Activated CD8-positive, alpha-beta memory T cell treated with anti-CD3 and anti-CD28 coated beads, Interleukin-2, amount 10 ng/mL, durations not matched to agents 7 days and 5 days (primary cell): Measurements from ENCODE around the gene POLE. TPM values are rescaled to one million over a fixed set of nuclear protein-coding genes. Genes with fewer than 3 reads are reported as not detected.

Experiments used
- ATAC-seq: fragments of 150-1000 bp; cut with Tn5 transposase; one replicate; pipeline ENCODE4 v1.10.0; 2021; ENCODE audit warnings: moderate library complexity
- CTCF ChIA-PET: fragments of 350-600 bp; sonication (Branson Sonifier 250); formaldehyde crosslinking; loops from one replicate; lab custom pipeline; 2021; ENCODE audit warnings: antibody characterized with exemption; lab: Charles Lee
- DNase-seq: peaks from one replicate; pipeline ENCODE4 v3.0.0-alpha.2; 2020
- H3K27ac Mint-ChIP-seq: one replicate; pipeline ENCODE4 v1.8.0; 2021; ENCODE audit warnings: mild to moderate bottlenecking, mixed read lengths
- H3K27me3 Mint-ChIP-seq: one replicate; pipeline ENCODE4 v1.8.0; 2021; ENCODE audit warnings: mixed read lengths
- H3K36me3 Mint-ChIP-seq: one replicate; pipeline ENCODE4 v1.8.0; 2021; ENCODE audit warnings: mild to moderate bottlenecking, mixed read lengths
- H3K4me1 Mint-ChIP-seq: one replicate; pipeline ENCODE4 v1.8.0; 2021; ENCODE audit warnings: mixed read lengths
- H3K4me3 Mint-ChIP-seq: one replicate; pipeline ENCODE4 v1.8.0; 2021; ENCODE audit warnings: mild to moderate bottlenecking, moderate library complexity, mixed read lengths
- H3K9me3 Mint-ChIP-seq: one replicate; pipeline ENCODE4 v1.8.0; 2022; ENCODE audit warnings: low read depth, mixed read lengths
- total RNA-seq, 2 experiments: library from RNA; stranded (reverse); gene quantifications; one replicate each; pipeline ENCODE4 v1.2.3, GENCODE V29; 2021

The POLE gene
- total RNA-seq, 2 experiments from 2014 or later = 170 to 221 TPM

GRCh38 chr12:132724506-132725241 is 37.5 kb upstream of the POLE start:
- CTCF ChIA-PET = no interaction called here
- Mint-ChIP-seq H3K27ac (peak overlapping the region; percentile 4), H3K36me3 (peaks cover 68% of the 10 kb centered on the region), H3K4me3 (no peak overlapping the region), H3K9me3 (peaks cover 1% of the 10 kb centered on the region), H3K4me1 (no peaks in the 10 kb centered on the region), H3K27me3 (no peaks in the 10 kb centered on the region)
- DNase-seq = no peak
- ATAC-seq = no peak

GRCh38 chr12:132723764-132724140 is 36.6 kb upstream of the POLE start:
- no peaks in the 10 kb centered on the region for H3K27me3 Mint-ChIP-seq
- H3K27ac Mint-ChIP-seq = no peak overlapping the region
- no peaks in the 10 kb centered on the region for H3K4me1 Mint-ChIP-seq
- no peaks in the 10 kb centered on the region for H3K9me3 Mint-ChIP-seq
- DNase-seq = no peak
- H3K36me3 Mint-ChIP-seq = peaks cover 71% of the 10 kb centered on the region
- CTCF ChIA-PET = no interaction called here
- no peak for ATAC-seq
- no peak overlapping the region for H3K4me3 Mint-ChIP-seq

GRCh38 chr12:132723015-132723763 is 36.0 kb upstream of the POLE start:
- no peak overlapping the region for H3K27ac Mint-ChIP-seq
- H3K9me3 Mint-ChIP-seq = no peaks in the 10 kb centered on the region
- no peaks in the 10 kb centered on the region for H3K27me3 Mint-ChIP-seq
- no peak for ATAC-seq
- CTCF ChIA-PET = no interaction called here
- H3K36me3 Mint-ChIP-seq = peaks cover 68% of the 10 kb centered on the region
- H3K4me1 Mint-ChIP-seq = no peaks in the 10 kb centered on the region
- DNase-seq = no peak
- H3K4me3 Mint-ChIP-seq = no peak overlapping the region

- no peak for ATAC-seq
- peaks cover 59% of the 10 kb centered on the region for H3K36me3 Mint-ChIP-seq
- CTCF ChIA-PET = no interaction called here
- DNase-seq = no peak
- H3K27ac Mint-ChIP-seq = no peak overlapping the region
- H3K4me3 Mint-ChIP-seq = no peak overlapping the region
- no peaks in the 10 kb centered on the region for H3K4me1 Mint-ChIP-seq
- no peaks in the 10 kb centered on the region for H3K9me3 Mint-ChIP-seq
- H3K27me3 Mint-ChIP-seq = no peaks in the 10 kb centered on the region
Measured at GRCh38 chr12:132720606-132721345, 33.6 kb upstream of the POLE start.

- H3K27ac Mint-ChIP-seq = no peak overlapping the region
Measured at GRCh38 chr12:132719954-132720324, 32.8 kb upstream of the POLE start.

GRCh38 chr12:132719141-132719953 is 32.2 kb upstream of the POLE start:
- DNase-seq (no peak), ATAC-seq (no peak)
- peaks cover 54% of the 10 kb centered on the region for H3K36me3 Mint-ChIP-seq
- H3K4me3 Mint-ChIP-seq = no peak overlapping the region
- no peaks in the 10 kb centered on the region for H3K9me3 Mint-ChIP-seq
- no peak overlapping the region for H3K27ac Mint-ChIP-seq
- no peaks in the 10 kb centered on the region for H3K27me3 Mint-ChIP-seq
- CTCF ChIA-PET = no interaction called here
- H3K4me1 Mint-ChIP-seq = peaks cover 3% of the 10 kb centered on the region

More at GRCh38 chr12:132719954-132720324, 32.8 kb upstream of the POLE start:
- Mint-ChIP-seq H3K4me1 (no peaks in the 10 kb centered on the region), H3K27me3 (no peaks in the 10 kb centered on the region), H3K4me3 (no peak overlapping the region), H3K9me3 (no peaks in the 10 kb centered on the region), H3K36me3 (peaks cover 53% of the 10 kb centered on the region)
- no peak for DNase-seq
- CTCF ChIA-PET = no interaction called here
- no peak for ATAC-seq

- Mint-ChIP-seq H3K36me3 (peaks cover 49% of the 10 kb centered on the region), H3K27me3 (no peaks in the 10 kb centered on the region), H3K9me3 (no peaks in the 10 kb centered on the region), H3K27ac (no peak overlapping the region), H3K4me1 (peaks cover 3% of the 10 kb centered on the region), H3K4me3 (no peak overlapping the region)
- CTCF ChIA-PET = no interaction called here
- ATAC-seq = no peak
- DNase-seq = no peak
Measured at GRCh38 chr12:132718644-132719043, 31.5 kb upstream of the POLE start.

- Mint-ChIP-seq H3K4me3 (no peak overlapping the region), H3K9me3 (no peaks in the 10 kb centered on the region), H3K4me1 (peaks cover 10% of the 10 kb centered on the region), H3K27ac (no peak overlapping the region), H3K36me3 (peaks cover 43% of the 10 kb centered on the region), H3K27me3 (no peaks in the 10 kb centered on the region)
- DNase-seq (no peak), ATAC-seq (no peak)
- CTCF ChIA-PET = no interaction called here
Measured at GRCh38 chr12:132717531-132718387, 30.6 kb upstream of the POLE start.

GRCh38 chr12:132717011-132717410 is 29.9 kb upstream of the POLE start:
- CTCF ChIA-PET = no interaction called here
- no peak overlapping the region for H3K4me3 Mint-ChIP-seq
- no peaks in the 10 kb centered on the region for H3K9me3 Mint-ChIP-seq
- DNase-seq (no peak), ATAC-seq (no peak)
- H3K27ac Mint-ChIP-seq = no peak overlapping the region
- H3K27me3 Mint-ChIP-seq = no peaks in the 10 kb centered on the region
- peaks cover 43% of the 10 kb centered on the region for H3K36me3 Mint-ChIP-seq
- peaks cover 14% of the 10 kb centered on the region for H3K4me1 Mint-ChIP-seq

GRCh38 chr12:132716356-132716755 is 29.2 kb upstream of the POLE start:
- no peak for ATAC-seq
- CTCF ChIA-PET = no interaction called here
- DNase-seq = no peak
- peaks cover 16% of the 10 kb centered on the region for H3K4me1 Mint-ChIP-seq
- H3K27ac Mint-ChIP-seq = no peak overlapping the region
- peaks cover 41% of the 10 kb centered on the region for H3K36me3 Mint-ChIP-seq
- H3K27me3 Mint-ChIP-seq = no peaks in the 10 kb centered on the region
- no peaks in the 10 kb centered on the region for H3K9me3 Mint-ChIP-seq
- H3K4me3 Mint-ChIP-seq = no peak overlapping the region

GRCh38 chr12:132715874-132716273 is 28.7 kb upstream of the POLE start:
- ATAC-seq = no peak
- H3K4me1 Mint-ChIP-seq = peaks cover 16% of the 10 kb centered on the region
- H3K27ac Mint-ChIP-seq = no peak overlapping the region
- no peaks in the 10 kb centered on the region for H3K27me3 Mint-ChIP-seq
- peaks cover 36% of the 10 kb centered on the region for H3K36me3 Mint-ChIP-seq
- CTCF ChIA-PET = no interaction called here
- H3K9me3 Mint-ChIP-seq = no peaks in the 10 kb centered on the region
- H3K4me3 Mint-ChIP-seq = no peak overlapping the region
- no peak for DNase-seq

- H3K27me3 Mint-ChIP-seq = no peaks in the 10 kb centered on the region
- ATAC-seq (no peak), DNase-seq (no peak)
- CTCF ChIA-PET = interaction anchor here (1.1 kb wide), 1 partner anchor 28 kb away, joined by 3 read pairs; no protein-coding TSS in a partner anchor
- H3K9me3 Mint-ChIP-seq = no peaks in the 10 kb centered on the region
- peak overlapping the region; percentile 28 for H3K27ac Mint-ChIP-seq
- peaks cover 24% of the 10 kb centered on the region for H3K36me3 Mint-ChIP-seq
- peaks cover 20% of the 10 kb centered on the region for H3K4me1 Mint-ChIP-seq
- no peak overlapping the region for H3K4me3 Mint-ChIP-seq
Measured at GRCh38 chr12:132713123-132713522, 26.0 kb upstream of the POLE start.
